ENCODE data around the gene BIRC5.
A peak's percentile ranks its signal among the peaks of the same experiment; 100 is the strongest.

The BIRC5 gene

GRCh38 chr17:78172249-78173051, 41.6 kb upstream of the BIRC5 start:
- peak overlapping the region; percentile 96 for H3K27ac ChIP-seq
- TF ChIP-seq CTCF (conservative IDR thresholded peaks at IDR 0.05): no peak

GRCh38 chr17:78173097-78173715, 40.8 kb upstream of the BIRC5 start:
- peak overlapping the region; percentile 96 for H3K27ac ChIP-seq

GRCh38 chr17:78174346-78174869, 39.6 kb upstream of the BIRC5 start:
- H3K27ac ChIP-seq: peak overlapping the region; percentile 96
- TF ChIP-seq CTCF (conservative IDR thresholded peaks at IDR 0.05): peak; percentile 84

More at GRCh38 chr17:78173097-78173715, 40.8 kb upstream of the BIRC5 start:
- TF ChIP-seq CTCF (conservative IDR thresholded peaks at IDR 0.05): no peak

- TF ChIP-seq CTCF (conservative IDR thresholded peaks at IDR 0.05): peak; percentile 67
- peak overlapping the region; percentile 96 for H3K27ac ChIP-seq
These were observed 39.0 kb upstream of the BIRC5 start for GRCh38 chr17:78174870-78175642.

- H3K27ac ChIP-seq: peak overlapping the region; percentile 96
These were observed 38.4 kb upstream of the BIRC5 start for GRCh38 chr17:78175643-78175981.

GRCh38 chr17:78176548-78177025, 37.5 kb upstream of the BIRC5 start:
- TF ChIP-seq CTCF (conservative IDR thresholded peaks at IDR 0.05): peak; percentile 81
- H3K27ac ChIP-seq: peak overlapping the region; percentile 96

More at GRCh38 chr17:78175643-78175981, 38.4 kb upstream of the BIRC5 start:
- no peak for TF ChIP-seq CTCF (conservative IDR thresholded peaks at IDR 0.05)

- H3K27ac ChIP-seq: peak overlapping the region; percentile 96
These were observed 34.7 kb upstream of the BIRC5 start for GRCh38 chr17:78179372-78179771.

More at GRCh38 chr17:78179372-78179771, 34.7 kb upstream of the BIRC5 start:
- TF ChIP-seq CTCF (conservative IDR thresholded peaks at IDR 0.05): no peak

Measured in VCaP (cell line).